22Rv1 (cell line): Measurements from ENCODE around the gene CBFA2T2.

ENCODE experiments used
- ZFX ChIP-seq: fragments of 450-650 bp; IDR thresholded peaks from 2 replicates; pipeline ENCODE4 v1.6.1; 2017; ENCODE audit warnings: antibody characterized with exemption, borderline replicate concordance
- TF ChIP-seq, protein P1 (sequence below): fragments of 450-650 bp; IDR thresholded peaks from 2 replicates; pipeline ENCODE4 v1.5.1; 2017; ENCODE audit warnings: mild to moderate bottlenecking

DNA sequence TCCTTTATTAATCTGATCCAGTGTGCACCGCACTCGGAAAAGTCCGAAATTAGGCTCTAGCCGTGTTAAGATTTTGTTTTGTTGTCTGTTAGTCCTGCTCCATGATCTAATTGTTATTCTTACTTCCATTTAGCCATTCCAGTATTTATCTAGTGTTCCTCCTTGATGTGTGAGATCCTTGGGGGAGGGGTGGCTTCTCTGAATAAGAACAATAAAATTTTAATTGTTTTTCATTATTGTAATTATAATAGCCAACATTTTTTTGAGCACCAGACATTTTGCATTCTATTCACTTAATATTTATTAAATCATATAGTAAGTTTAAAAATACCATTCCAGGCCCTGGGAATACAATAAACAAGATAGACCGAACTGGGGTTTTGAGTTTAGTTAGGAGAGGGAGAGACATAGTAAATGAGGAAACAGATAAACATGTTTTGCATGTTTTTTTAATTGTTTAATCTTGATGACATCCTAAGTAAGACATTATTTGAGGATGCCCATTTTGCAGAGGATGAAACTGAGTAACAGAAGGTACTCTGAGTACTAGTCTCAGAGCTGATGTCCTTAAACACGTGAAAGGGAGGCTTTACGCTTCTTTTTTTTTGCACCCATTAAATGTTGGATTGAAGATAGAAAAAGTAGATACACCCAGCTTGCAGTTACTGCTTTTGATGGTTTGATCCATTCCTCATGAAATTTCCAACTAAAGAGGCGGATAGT is 1.2 kb downstream of the CBFA2T2 start:
- TF ChIP-seq, protein P1, sequence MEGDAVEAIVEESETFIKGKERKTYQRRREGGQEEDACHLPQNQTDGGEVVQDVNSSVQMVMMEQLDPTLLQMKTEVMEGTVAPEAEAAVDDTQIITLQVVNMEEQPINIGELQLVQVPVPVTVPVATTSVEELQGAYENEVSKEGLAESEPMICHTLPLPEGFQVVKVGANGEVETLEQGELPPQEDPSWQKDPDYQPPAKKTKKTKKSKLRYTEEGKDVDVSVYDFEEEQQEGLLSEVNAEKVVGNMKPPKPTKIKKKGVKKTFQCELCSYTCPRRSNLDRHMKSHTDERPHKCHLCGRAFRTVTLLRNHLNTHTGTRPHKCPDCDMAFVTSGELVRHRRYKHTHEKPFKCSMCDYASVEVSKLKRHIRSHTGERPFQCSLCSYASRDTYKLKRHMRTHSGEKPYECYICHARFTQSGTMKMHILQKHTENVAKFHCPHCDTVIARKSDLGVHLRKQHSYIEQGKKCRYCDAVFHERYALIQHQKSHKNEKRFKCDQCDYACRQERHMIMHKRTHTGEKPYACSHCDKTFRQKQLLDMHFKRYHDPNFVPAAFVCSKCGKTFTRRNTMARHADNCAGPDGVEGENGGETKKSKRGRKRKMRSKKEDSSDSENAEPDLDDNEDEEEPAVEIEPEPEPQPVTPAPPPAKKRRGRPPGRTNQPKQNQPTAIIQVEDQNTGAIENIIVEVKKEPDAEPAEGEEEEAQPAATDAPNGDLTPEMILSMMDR, result no peak
- no peak for TF ChIP-seq ZFX
